Activated B cell treated with CpG ODN at 0.5 μM for 24 hours (primary cell): Measurements from ENCODE around the gene MYCBP2. TPM values are rescaled to one million over a fixed set of nuclear protein-coding genes. Genes with fewer than 3 reads are reported as not detected.

Experiments
- ATAC-seq: fragments of 200-7000 bp; cut with Tn5 transposase; one replicate; pipeline ENCODE4 v1.10.0; 2021; ENCODE audit warnings: low read depth, mild to moderate bottlenecking, moderate library complexity
- CTCF ChIA-PET: fragments of 350-600 bp; sonication (Branson Sonifier 250); formaldehyde crosslinking; loops from one replicate; lab custom pipeline; 2021; ENCODE audit warnings: antibody characterized with exemption; lab: Charles Lee
- POLR2A ChIA-PET: fragments of 350-600 bp; sonication (Branson Sonifier 250); formaldehyde crosslinking; loops from one replicate; lab custom pipeline; 2021; ENCODE audit warnings: antibody characterized with exemption; lab: Charles Lee
- DNase-seq: peaks from one replicate; pipeline ENCODE4 v3.0.0; 2022
- H3K27ac Mint-ChIP-seq: one replicate; pipeline ENCODE4 v1.8.0; 2020; ENCODE audit warnings: mixed read lengths
- H3K27me3 Mint-ChIP-seq: one replicate; pipeline ENCODE4 v1.8.0; 2021; ENCODE audit warnings: mixed read lengths
- H3K36me3 Mint-ChIP-seq: one replicate; pipeline ENCODE4 v1.8.0; 2021; ENCODE audit warnings: low read depth, mixed read lengths
- H3K4me1 Mint-ChIP-seq: one replicate; pipeline ENCODE4 v1.8.0; 2021; ENCODE audit warnings: mixed read lengths
- H3K4me3 Mint-ChIP-seq: one replicate; pipeline ENCODE4 v1.8.0; 2020; ENCODE audit warnings: mild to moderate bottlenecking, mixed read lengths
- H3K9me3 Mint-ChIP-seq: one replicate; pipeline ENCODE4 v1.8.0; 2020; ENCODE audit warnings: mixed read lengths
- intact Hi-C: fragments of 100-400 bp; cut with micrococcal nuclease; formaldehyde crosslinking; loops from one replicate; pipeline ENCODE4 v1.15.1; 2024
- total RNA-seq: library from RNA; stranded (reverse); gene quantifications from 2 replicates; pipeline ENCODE4 v1.2.3, GENCODE V29; 2022
- TF ChIP-seq, protein P1 (sequence below): fragments of 200-600 bp; IDR thresholded peaks from one replicate; pipeline ENCODE4 v1.8.0; 2022; ENCODE audit warnings: antibody characterized with exemption, mild to moderate bottlenecking

The MYCBP2 gene
- total RNA-seq, 1 donor from 2014 or later: 314 TPM

GRCh38 chr13:77185721-77186120 lies 141.2 kb downstream of the MYCBP2 start:
- CTCF ChIA-PET: interaction anchor here (1.6 kb wide), 1 partner anchor 379 kb away, joined by 4 read pairs; no protein-coding TSS in a partner anchor
- H3K4me1 Mint-ChIP-seq: peaks cover 28% of the 10 kb centered on the region
- intact Hi-C loops: no loop called here
- TF ChIP-seq, protein P1, sequence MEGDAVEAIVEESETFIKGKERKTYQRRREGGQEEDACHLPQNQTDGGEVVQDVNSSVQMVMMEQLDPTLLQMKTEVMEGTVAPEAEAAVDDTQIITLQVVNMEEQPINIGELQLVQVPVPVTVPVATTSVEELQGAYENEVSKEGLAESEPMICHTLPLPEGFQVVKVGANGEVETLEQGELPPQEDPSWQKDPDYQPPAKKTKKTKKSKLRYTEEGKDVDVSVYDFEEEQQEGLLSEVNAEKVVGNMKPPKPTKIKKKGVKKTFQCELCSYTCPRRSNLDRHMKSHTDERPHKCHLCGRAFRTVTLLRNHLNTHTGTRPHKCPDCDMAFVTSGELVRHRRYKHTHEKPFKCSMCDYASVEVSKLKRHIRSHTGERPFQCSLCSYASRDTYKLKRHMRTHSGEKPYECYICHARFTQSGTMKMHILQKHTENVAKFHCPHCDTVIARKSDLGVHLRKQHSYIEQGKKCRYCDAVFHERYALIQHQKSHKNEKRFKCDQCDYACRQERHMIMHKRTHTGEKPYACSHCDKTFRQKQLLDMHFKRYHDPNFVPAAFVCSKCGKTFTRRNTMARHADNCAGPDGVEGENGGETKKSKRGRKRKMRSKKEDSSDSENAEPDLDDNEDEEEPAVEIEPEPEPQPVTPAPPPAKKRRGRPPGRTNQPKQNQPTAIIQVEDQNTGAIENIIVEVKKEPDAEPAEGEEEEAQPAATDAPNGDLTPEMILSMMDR: no peak
- H3K36me3 Mint-ChIP-seq: peaks cover 77% of the 10 kb centered on the region
- no peak for ATAC-seq
- POLR2A ChIA-PET: no interaction called here
- no peaks in the 10 kb centered on the region for H3K9me3 Mint-ChIP-seq
- no peak overlapping the region for H3K4me3 Mint-ChIP-seq
- no peaks in the 10 kb centered on the region for H3K27me3 Mint-ChIP-seq
- no peak for DNase-seq
- peak overlapping the region; percentile 73 for H3K27ac Mint-ChIP-seq

- H3K4me1 Mint-ChIP-seq: peaks cover 28% of the 10 kb centered on the region
- TF ChIP-seq, protein P1: no peak
- ChIA-PET CTCF (interaction anchor here (1.6 kb wide), 1 partner anchor 381 kb away, joined by 4 read pairs; no protein-coding TSS in a partner anchor), POLR2A (interaction anchor here (0.6 to 1.7 kb wide), 8 partner anchors 8 to 317 kb away, joined by 3 to 8 read pairs (median 4); partner anchors contain the start of genes FBXL3 and MYCBP2)
- no peaks in the 10 kb centered on the region for H3K27me3 Mint-ChIP-seq
- peak overlapping the region; percentile 61 for H3K4me3 Mint-ChIP-seq
- intact Hi-C loops: loop anchor here (1.0 to 5.0 kb wide), 8 partner anchors 37 to 1473 kb away; partner anchors contain the start of genes FBXL3, OBI1 and SLAIN1
- peak; percentile 23 for DNase-seq
- H3K27ac Mint-ChIP-seq: peak overlapping the region; percentile 95
- H3K9me3 Mint-ChIP-seq: no peaks in the 10 kb centered on the region
- H3K36me3 Mint-ChIP-seq: peaks cover 80% of the 10 kb centered on the region
- ATAC-seq: peak; percentile 97
Measured at GRCh38 chr13:77184455-77184854, 142.4 kb downstream of the MYCBP2 start.

DNA sequence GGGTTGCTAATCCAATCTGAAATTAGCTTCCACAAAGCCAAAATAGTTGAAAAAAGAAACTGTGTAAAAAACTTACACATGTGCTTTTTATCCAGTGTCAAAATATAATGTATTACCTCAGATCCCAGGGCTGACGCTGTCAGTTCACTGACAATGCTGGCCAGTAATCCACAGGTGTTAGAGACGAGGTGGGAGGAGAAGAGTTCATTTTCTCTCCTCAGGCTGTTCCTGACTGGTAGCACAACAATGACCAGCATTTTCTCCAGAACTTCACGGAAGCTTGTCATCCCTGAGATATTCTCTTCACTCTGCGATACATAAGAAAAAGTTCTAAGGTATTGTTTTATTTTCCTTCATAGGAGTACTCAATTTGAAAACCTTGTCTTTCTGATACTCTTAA lies 146.9 kb downstream of the MYCBP2 start:
- TF ChIP-seq, protein P1: no peak
- intact Hi-C loops: loop anchor here (5.0 kb wide), 3 partner anchors 33 to 1477 kb away; partner anchors contain the start of genes OBI1 and SLAIN1
- Mint-ChIP-seq H3K4me1 (peaks cover 18% of the 10 kb centered on the region), H3K27me3 (no peaks in the 10 kb centered on the region), H3K9me3 (no peaks in the 10 kb centered on the region), H3K36me3 (peaks cover 79% of the 10 kb centered on the region), H3K4me3 (no peak overlapping the region), H3K27ac (no peak overlapping the region)
- CTCF ChIA-PET: interaction anchor here (1.4 kb wide), 1 partner anchor 298 kb away, joined by 4 read pairs; no protein-coding TSS in a partner anchor
- POLR2A ChIA-PET: interaction anchor here (0.6 kb wide), 1 partner anchor 299 kb away, joined by 5 read pairs; no protein-coding TSS in a partner anchor
- DNase-seq: no peak
- ATAC-seq: no peak

DNA sequence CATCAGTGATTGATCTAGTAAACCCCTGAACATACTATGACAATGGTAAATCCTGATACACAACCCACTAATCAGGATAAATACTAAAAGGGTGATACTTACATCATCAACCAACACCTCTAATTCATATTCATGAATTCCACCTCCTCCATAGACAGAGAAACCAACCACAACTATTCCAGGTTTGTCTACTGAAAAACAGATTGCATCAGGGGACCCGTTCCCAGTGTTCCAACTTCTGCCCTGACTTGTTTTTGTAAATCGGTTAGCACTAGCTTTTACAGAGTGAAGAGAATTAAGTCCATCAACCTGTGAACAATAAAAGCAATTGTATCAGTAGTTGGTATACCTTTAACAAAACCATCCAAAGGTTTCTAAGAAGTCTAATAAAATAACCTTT lies 149.2 kb downstream of the MYCBP2 start:
- POLR2A ChIA-PET: interaction anchor here (0.6 to 1.3 kb wide), 2 partner anchors 11 to 168 kb away, joined by 3 to 7 read pairs; no protein-coding TSS in a partner anchor
- intact Hi-C loops: no loop called here
- Mint-ChIP-seq H3K27ac (no peak overlapping the region), H3K4me1 (peaks cover 2% of the 10 kb centered on the region), H3K27me3 (no peaks in the 10 kb centered on the region), H3K4me3 (no peak overlapping the region), H3K36me3 (peaks cover 76% of the 10 kb centered on the region), H3K9me3 (no peaks in the 10 kb centered on the region)
- ATAC-seq: no peak
- CTCF ChIA-PET: no interaction called here
- DNase-seq: no peak
- TF ChIP-seq, protein P1: no peak

DNA sequence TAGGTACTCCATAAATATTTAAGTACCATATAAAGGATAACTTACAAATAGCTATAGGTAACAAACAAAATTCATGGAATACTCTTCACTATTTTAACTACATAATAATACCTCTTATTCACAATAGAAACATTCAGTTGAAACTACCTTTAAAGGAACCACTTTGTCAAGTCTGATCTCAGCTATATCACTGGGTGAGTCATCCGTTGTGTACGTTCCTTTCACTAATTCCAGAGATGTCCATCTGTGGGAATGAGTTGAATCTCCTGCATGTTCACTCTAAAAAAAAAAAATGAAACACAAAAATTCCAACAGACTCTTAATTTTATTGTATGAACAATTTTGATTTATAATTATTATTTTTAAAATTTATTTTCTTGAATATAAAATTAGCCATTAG lies 150.5 kb downstream of the MYCBP2 start:
- peaks cover 76% of the 10 kb centered on the region for H3K36me3 Mint-ChIP-seq
- H3K4me3 Mint-ChIP-seq: no peak overlapping the region
- intact Hi-C loops: no loop called here
- no peak for ATAC-seq
- no peak overlapping the region for H3K27ac Mint-ChIP-seq
- H3K4me1 Mint-ChIP-seq: no peaks in the 10 kb centered on the region
- ChIA-PET CTCF (no interaction called here), POLR2A (interaction anchor here (1.1 kb wide), 1 partner anchor 8 kb away, joined by 3 read pairs; no protein-coding TSS in a partner anchor)
- no peak for DNase-seq
- H3K9me3 Mint-ChIP-seq: no peaks in the 10 kb centered on the region
- H3K27me3 Mint-ChIP-seq: no peaks in the 10 kb centered on the region
- TF ChIP-seq, protein P1: no peak
